Body of pancreas (tissue), 4 donors: ENCODE data around the gene CST9L.

ENCODE experiments used
- POLR2A ChIP-seq, 3 donors: fragments of 450-650 bp; IDR thresholded peaks; one replicate each; pipeline ENCODE4 v1.6.1; 2016; ENCODE audit warnings: antibody characterized with exemption in 3 of 3, mild to moderate bottlenecking in 2 of 3
- TF ChIP-seq, protein P1 (sequence below), 7 experiments: fragments of 450-650 bp in 4 of 7; fragments of 200-600 bp in 3 of 7; sonication (generic) in 3 of 7; IDR thresholded peaks; one replicate each; pipeline ENCODE4 v1.5.1; 2016 to 2019; ENCODE audit warnings: antibody characterized with exemption in 7 of 7

GRCh38 chr20:23540624-23541023 is 27.7 kb downstream of the CST9L start:
- TF ChIP-seq, protein P1, sequence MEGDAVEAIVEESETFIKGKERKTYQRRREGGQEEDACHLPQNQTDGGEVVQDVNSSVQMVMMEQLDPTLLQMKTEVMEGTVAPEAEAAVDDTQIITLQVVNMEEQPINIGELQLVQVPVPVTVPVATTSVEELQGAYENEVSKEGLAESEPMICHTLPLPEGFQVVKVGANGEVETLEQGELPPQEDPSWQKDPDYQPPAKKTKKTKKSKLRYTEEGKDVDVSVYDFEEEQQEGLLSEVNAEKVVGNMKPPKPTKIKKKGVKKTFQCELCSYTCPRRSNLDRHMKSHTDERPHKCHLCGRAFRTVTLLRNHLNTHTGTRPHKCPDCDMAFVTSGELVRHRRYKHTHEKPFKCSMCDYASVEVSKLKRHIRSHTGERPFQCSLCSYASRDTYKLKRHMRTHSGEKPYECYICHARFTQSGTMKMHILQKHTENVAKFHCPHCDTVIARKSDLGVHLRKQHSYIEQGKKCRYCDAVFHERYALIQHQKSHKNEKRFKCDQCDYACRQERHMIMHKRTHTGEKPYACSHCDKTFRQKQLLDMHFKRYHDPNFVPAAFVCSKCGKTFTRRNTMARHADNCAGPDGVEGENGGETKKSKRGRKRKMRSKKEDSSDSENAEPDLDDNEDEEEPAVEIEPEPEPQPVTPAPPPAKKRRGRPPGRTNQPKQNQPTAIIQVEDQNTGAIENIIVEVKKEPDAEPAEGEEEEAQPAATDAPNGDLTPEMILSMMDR (IDR thresholded peaks at IDR 0.05): no peak
- TF ChIP-seq POLR2A (IDR thresholded peaks at IDR 0.05): no peak
